Ovary (tissue), 9 donors: ENCODE measurements around the gene ATXN10. TPM values are rescaled to one million over a fixed set of nuclear protein-coding genes. Genes with fewer than 3 reads are reported as not detected.

Experiments
- DNase-seq, 5 donors: peaks; one replicate each; pipeline ENCODE4 v3.0.0-alpha.2; 2019 to 2020
- H3K27ac ChIP-seq, 2 donors: fragments of 200-600 bp; one replicate each; pipeline versions ENCODE4 v1.5.1 to v1.8.0; 2019 to 2022
- H3K27me3 ChIP-seq: fragments of 200-600 bp; one replicate; pipeline ENCODE4 v1.8.0; 2022
- H3K36me3 ChIP-seq: fragments of 200-600 bp; sonication (generic); one replicate; pipeline ENCODE4 v1.5.1; 2019
- H3K4me1 ChIP-seq: one replicate; pipeline ENCODE4 v1.8.1; 2013; ENCODE audit warnings: mild to moderate bottlenecking, moderate library complexity; ENCODE audit not compliant: insufficient read depth
- H3K4me3 ChIP-seq: fragments of 200-600 bp; sonication (generic); one replicate; pipeline ENCODE4 v1.5.1; 2017
- H3K9me3 ChIP-seq, 2 donors: fragments of 200-600 bp in 1 of 2; sonication (generic) in 1 of 2; one replicate each; pipeline versions ENCODE4 v1.5.1 to v1.8.1; 2013 to 2019; ENCODE audit warnings: mild to moderate bottlenecking in 1 of 2, moderate library complexity in 1 of 2
- EP300 ChIP-seq: sonication (generic); formaldehyde crosslinking; IDR thresholded peaks from one replicate; pipeline ENCODE4 v1.6.1; 2017; ENCODE audit warnings: antibody characterized with exemption
- POLR2A ChIP-seq: fragments of 450-650 bp; IDR thresholded peaks from one replicate; pipeline ENCODE4 v1.6.1; 2017; ENCODE audit warnings: antibody characterized with exemption, mild to moderate bottlenecking, moderate library complexity
- WGBS, 3 donors: extraction: QIAGEN DNeasy Blood & Tissue Kit in 1 of 3; methylation state at CpG; one replicate each; pipeline versions ENCODE4 v1.1.5 to v1.1.7; 2013 to 2017; 5-methylcytosine and 5-hydroxymethylcytosine counted together
- intact Hi-C, 4 donors: fragments of 100-400 bp; cut with DNase I; formaldehyde crosslinking; loops; one replicate each; pipeline versions ENCODE4 v1.11.0 to v1.15.1; 2022 to 2023
- polyA plus RNA-seq, 2 donors: library from polyadenylated mRNA; stranded (reverse); fragments of 200-250 nt in 1 of 2; fragments of 350-450 nt in 1 of 2; fragmentation: Illumina TruSeq in 1 of 2; extraction: RNeasy Lipid Tissue Mini Kit (QIAGEN cat#74804) in 1 of 2; gene quantifications; one replicate each; pipeline ENCODE4 v1.2.3, GENCODE V29; 2013 to 2014
- total RNA-seq, 7 donors: library from RNA; depleted of rRNA in 2 of 7; stranded (reverse); fragments of >200 nt in 2 of 7; fragmentation: NEBNext Ultra II Directional in 3 of 7; extraction: Animal tissue kit (Norgen Biotek cat#: 25700) in 3 of 7; gene quantifications; one replicate each; pipeline versions ENCODE4 v1.1.0 to v1.2.4, GENCODE V29; 2016 to 2023
- TF ChIP-seq, protein P1 (sequence below), 3 donors: fragments of 450-650 bp in 2 of 3; fragments of 200-600 bp in 1 of 3; IDR thresholded peaks; one replicate each; pipeline versions ENCODE4 v1.5.1 to v1.8.0; 2016 to 2022; ENCODE audit warnings: antibody characterized with exemption in 3 of 3, mild to moderate bottlenecking in 1 of 3
- donor health status: DM: no; HTN: no; CAD: no; lungs with moderate emphysema.
- donor health status: DM: no; HTN: no; CAD: no.
- donor health status: Bipolar disorder and iron deficiency.
- donor health status: DM: yes; HTN: yes; CAD: no.
- donor health status: DM: no; HTN: no; CAD: no.
- donor health status: DM: yes; HTN: yes; CAD: no.

The ATXN10 gene
- total and polyA plus RNA-seq, 9 donors, result 77.4 to 241 (median 175) TPM

DNA sequence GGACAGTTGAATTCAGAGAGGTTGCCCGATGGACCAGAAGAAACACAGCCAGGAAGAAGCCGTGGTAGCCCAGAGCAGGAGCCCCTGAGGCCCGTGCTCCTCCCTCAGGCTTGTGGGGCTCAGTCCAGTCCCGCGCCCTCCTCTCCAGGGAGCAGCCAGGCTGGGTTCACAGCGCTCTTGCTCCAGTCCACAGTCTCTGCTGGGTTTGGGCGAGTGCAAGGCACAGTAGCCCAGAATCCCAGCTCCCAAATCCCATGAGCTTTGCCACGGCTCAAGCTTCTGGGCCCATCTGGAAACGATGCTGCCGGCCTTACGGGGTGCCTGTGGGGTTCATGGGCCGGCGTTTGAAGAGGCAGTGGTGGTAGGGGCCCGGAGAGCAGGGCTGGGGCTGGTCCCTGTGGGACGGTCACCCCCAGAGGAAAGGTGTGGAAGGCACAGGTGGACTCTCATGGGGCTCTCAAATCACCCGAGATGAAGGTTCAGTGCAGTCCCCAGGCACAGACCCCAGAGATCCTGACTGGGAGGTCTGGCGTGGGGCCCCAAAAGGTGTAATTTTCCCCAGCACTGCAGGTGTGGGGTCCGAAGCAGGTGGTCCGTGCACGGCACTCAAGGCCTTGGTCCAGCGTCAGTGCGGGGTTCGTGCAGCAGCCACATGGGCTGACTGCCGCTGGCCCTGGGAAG, 30.6 kb upstream of the ATXN10 start:
- Histone ChIP-seq H3K27me3 (no peaks in the 10 kb centered on the region), H3K36me3 (no peaks in the 10 kb centered on the region), H3K4me3 (no peak overlapping the region), H3K9me3 (no peaks in the 10 kb centered on the region), H3K4me1 (no peaks in the 10 kb centered on the region), H3K27ac (no peak overlapping the region)
- WGBS, 3 donors, result 87 to 89% (median 87%) methylated on average over 24 of the region's 24 CpGs
- intact Hi-C loops, result loop anchor here in 2 of 4 donors (5.0 to 10.0 kb wide), 2 partner anchors 224 to 226 kb away; no protein-coding TSS in a partner anchor
- no peak for DNase-seq
- TF ChIP-seq, protein P1, sequence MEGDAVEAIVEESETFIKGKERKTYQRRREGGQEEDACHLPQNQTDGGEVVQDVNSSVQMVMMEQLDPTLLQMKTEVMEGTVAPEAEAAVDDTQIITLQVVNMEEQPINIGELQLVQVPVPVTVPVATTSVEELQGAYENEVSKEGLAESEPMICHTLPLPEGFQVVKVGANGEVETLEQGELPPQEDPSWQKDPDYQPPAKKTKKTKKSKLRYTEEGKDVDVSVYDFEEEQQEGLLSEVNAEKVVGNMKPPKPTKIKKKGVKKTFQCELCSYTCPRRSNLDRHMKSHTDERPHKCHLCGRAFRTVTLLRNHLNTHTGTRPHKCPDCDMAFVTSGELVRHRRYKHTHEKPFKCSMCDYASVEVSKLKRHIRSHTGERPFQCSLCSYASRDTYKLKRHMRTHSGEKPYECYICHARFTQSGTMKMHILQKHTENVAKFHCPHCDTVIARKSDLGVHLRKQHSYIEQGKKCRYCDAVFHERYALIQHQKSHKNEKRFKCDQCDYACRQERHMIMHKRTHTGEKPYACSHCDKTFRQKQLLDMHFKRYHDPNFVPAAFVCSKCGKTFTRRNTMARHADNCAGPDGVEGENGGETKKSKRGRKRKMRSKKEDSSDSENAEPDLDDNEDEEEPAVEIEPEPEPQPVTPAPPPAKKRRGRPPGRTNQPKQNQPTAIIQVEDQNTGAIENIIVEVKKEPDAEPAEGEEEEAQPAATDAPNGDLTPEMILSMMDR (IDR thresholded peaks at IDR 0.05), result no peak
- TF ChIP-seq POLR2A (no peak), EP300 (no peak)

DNA sequence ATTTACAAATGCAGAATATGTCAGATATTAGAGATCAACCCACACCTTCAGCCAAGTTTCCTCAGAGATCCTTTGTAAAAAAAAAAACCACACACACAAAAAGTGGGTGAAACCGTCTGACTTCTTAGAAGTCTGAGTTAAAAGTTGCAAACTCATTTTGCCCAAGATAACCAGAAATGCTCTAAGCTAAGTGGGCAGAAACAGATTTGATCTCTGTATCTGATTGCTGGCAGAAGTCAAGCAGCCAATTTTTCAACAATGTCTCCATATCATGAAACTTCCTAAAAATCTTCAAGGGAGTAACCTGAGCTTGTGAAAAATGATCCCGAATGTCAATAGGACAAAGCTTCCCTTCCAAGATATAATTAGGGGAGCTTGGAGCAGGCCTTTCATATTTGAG, 28.6 kb upstream of the ATXN10 start:
- DNase-seq, result no peak
- Histone ChIP-seq H3K36me3 (no peaks in the 10 kb centered on the region), H3K27me3 (no peaks in the 10 kb centered on the region), H3K4me3 (no peak overlapping the region), H3K4me1 (no peaks in the 10 kb centered on the region), H3K9me3 (no peaks in the 10 kb centered on the region), H3K27ac (no peak overlapping the region)
- 22 to 39% (median 23%) methylated on average over 2 of the region's 2 CpGs for WGBS, 3 donors
- TF ChIP-seq EP300 (no peak), POLR2A (no peak)
- TF ChIP-seq, protein P1 (IDR thresholded peaks at IDR 0.05), result no peak
- intact Hi-C loops, result loop anchor here in 2 of 4 donors (5.0 to 10.0 kb wide), 2 partner anchors 222 to 224 kb away; no protein-coding TSS in a partner anchor

DNA sequence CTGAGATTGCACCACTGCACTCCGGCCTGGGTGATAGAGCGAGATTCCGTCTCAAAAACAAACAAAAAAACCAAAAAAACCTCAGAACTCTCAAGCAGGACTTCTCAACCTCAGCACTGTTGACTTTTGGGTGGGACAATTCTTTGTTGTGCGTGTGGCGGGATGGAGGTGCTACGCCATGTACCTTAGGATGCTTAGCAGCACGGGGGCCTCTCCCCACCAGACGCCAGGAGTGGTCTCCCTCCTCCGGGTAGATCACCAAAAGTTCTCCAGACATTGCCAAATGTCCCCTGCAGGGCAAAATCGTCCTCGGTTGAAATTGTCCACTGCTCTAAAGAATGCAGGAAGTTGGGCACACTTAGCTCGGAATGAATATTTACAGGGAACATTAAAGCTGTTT, 26.9 kb upstream of the ATXN10 start:
- intact Hi-C loops, result loop anchor here in 2 of 4 donors (5.0 to 10.0 kb wide), 2 partner anchors 220 to 223 kb away; no protein-coding TSS in a partner anchor
- H3K9me3 ChIP-seq, result no peaks in the 10 kb centered on the region
- H3K36me3 ChIP-seq, result no peaks in the 10 kb centered on the region
- no peak overlapping the region for H3K27ac ChIP-seq
- no peaks in the 10 kb centered on the region for H3K4me1 ChIP-seq
- H3K4me3 ChIP-seq, result no peak overlapping the region
- TF ChIP-seq, protein P1 (IDR thresholded peaks at IDR 0.05), result no peak
- TF ChIP-seq EP300 (no peak), POLR2A (no peak)
- no peak for DNase-seq
- no peaks in the 10 kb centered on the region for H3K27me3 ChIP-seq
- WGBS, 3 donors, result 78 to 87% (median 84%) methylated on average over 12 of the region's 12 CpGs

DNA sequence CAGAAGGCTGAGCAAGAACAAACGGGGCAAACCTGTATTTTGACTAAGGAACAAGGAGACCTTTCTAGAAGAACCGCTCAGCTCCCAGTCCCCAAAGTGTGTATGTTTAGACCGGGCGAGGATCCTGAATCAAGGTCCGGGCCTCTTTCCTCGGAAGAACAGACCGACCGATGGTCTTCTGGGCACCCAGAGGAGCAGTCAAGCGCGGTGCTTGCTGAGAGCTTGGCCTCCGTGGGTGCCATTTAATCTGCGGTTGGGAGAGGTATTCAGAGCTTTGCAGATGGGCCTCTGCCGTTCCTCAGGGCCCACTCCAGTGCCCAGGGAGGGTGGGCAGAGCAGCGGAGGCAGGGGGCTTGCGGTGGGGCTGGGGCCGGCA, 26.5 kb upstream of the ATXN10 start:
- intact Hi-C loops, result loop anchor here in 1 of 4 donors (10.0 kb wide), 1 partner anchor 220 kb away; no protein-coding TSS in a partner anchor
- Histone ChIP-seq H3K27me3 (no peaks in the 10 kb centered on the region), H3K9me3 (no peaks in the 10 kb centered on the region)

More for the DNA sequence above, 26.5 kb upstream of the ATXN10 start:
- WGBS, 3 donors, result 32 to 45% (median 35%) methylated on average over 16 of the region's 16 CpGs
- Histone ChIP-seq H3K27ac (no peak overlapping the region), H3K36me3 (no peaks in the 10 kb centered on the region), H3K4me1 (no peaks in the 10 kb centered on the region), H3K4me3 (no peak overlapping the region)
- DNase-seq, result no peak
- TF ChIP-seq POLR2A (no peak), EP300 (no peak)
- TF ChIP-seq, protein P1 (IDR thresholded peaks at IDR 0.05), result no peak
